Measurements from ENCODE around the gene SLC16A4.

- TF ChIP-seq, protein P1, sequence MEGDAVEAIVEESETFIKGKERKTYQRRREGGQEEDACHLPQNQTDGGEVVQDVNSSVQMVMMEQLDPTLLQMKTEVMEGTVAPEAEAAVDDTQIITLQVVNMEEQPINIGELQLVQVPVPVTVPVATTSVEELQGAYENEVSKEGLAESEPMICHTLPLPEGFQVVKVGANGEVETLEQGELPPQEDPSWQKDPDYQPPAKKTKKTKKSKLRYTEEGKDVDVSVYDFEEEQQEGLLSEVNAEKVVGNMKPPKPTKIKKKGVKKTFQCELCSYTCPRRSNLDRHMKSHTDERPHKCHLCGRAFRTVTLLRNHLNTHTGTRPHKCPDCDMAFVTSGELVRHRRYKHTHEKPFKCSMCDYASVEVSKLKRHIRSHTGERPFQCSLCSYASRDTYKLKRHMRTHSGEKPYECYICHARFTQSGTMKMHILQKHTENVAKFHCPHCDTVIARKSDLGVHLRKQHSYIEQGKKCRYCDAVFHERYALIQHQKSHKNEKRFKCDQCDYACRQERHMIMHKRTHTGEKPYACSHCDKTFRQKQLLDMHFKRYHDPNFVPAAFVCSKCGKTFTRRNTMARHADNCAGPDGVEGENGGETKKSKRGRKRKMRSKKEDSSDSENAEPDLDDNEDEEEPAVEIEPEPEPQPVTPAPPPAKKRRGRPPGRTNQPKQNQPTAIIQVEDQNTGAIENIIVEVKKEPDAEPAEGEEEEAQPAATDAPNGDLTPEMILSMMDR (IDR thresholded peaks at IDR 0.05): peak; percentile 65
- TF ChIP-seq, protein P2, sequence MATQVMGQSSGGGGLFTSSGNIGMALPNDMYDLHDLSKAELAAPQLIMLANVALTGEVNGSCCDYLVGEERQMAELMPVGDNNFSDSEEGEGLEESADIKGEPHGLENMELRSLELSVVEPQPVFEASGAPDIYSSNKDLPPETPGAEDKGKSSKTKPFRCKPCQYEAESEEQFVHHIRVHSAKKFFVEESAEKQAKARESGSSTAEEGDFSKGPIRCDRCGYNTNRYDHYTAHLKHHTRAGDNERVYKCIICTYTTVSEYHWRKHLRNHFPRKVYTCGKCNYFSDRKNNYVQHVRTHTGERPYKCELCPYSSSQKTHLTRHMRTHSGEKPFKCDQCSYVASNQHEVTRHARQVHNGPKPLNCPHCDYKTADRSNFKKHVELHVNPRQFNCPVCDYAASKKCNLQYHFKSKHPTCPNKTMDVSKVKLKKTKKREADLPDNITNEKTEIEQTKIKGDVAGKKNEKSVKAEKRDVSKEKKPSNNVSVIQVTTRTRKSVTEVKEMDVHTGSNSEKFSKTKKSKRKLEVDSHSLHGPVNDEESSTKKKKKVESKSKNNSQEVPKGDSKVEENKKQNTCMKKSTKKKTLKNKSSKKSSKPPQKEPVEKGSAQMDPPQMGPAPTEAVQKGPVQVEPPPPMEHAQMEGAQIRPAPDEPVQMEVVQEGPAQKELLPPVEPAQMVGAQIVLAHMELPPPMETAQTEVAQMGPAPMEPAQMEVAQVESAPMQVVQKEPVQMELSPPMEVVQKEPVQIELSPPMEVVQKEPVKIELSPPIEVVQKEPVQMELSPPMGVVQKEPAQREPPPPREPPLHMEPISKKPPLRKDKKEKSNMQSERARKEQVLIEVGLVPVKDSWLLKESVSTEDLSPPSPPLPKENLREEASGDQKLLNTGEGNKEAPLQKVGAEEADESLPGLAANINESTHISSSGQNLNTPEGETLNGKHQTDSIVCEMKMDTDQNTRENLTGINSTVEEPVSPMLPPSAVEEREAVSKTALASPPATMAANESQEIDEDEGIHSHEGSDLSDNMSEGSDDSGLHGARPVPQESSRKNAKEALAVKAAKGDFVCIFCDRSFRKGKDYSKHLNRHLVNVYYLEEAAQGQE (IDR thresholded peaks at IDR 0.05; ENCODE audit: insufficient read depth in 1 of 2, low read depth in 2 of 2, low read length in 1 of 2): no peak
- TF ChIP-seq POLR2AphosphoS5 (IDR thresholded peaks at IDR 0.05; ENCODE audit: low read depth, low read length): peak; percentile 80
- 0 out of 2 replicates have a peak, but pooled peaks have one; percentile 22 for TF ChIP-seq SIN3A (IDR thresholded peaks at IDR 0.05; ENCODE audit: borderline replicate concordance, insufficient read depth, low read depth, low read length)
Observed at GRCh38 chr1:110338309-110338885, 52.4 kb downstream of the SLC16A4 start.
